ENCODE measurements around the gene PPIH. TPM values are rescaled to one million over a fixed set of nuclear protein-coding genes. Genes with fewer than 3 reads are reported as not detected.

The PPIH gene
- polyA plus RNA-seq, 1 experiment: 36.1 TPM

DNA sequence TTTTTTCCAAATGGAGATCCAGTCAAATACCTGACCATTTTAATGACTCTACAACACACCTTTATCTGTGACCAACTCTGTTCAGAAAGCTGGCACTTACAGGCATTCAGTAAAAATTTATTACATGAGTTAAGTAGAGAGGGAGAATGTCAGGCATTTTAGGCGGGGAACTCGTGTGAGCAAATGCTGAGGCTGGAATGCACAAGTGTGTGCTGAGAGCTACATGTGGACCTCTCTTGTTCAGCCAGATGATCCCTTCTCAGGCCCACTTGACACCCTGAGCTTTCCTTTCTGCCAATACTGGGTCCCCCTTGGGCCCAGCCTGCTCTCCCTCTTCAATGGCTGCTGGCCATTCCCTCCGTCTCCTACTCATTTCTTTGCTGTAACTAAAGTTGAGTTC, 11.7 kb downstream of the PPIH start:
- H3K27ac ChIP-seq (ENCODE audit: low read depth, low read length): no peak overlapping the region
- POLR2A ChIA-PET: interaction anchor here (0.6 to 1.0 kb wide), 2 partner anchors 12 to 302 kb away, joined by 3 read pairs; partner anchors contain the start of gene YBX1
- CTCF ChIA-PET: interaction anchor here (0.6 kb wide), 1 partner anchor 523 kb away, joined by 3 read pairs; no protein-coding TSS in a partner anchor
- H3K4me3 ChIP-seq (ENCODE audit: low read depth, low read length): no peak overlapping the region
- H3K27me3 ChIP-seq (ENCODE audit: control insufficient read depth, insufficient read depth, low read length): no peaks in the 10 kb centered on the region
- DNase-seq (ENCODE audit: low read depth, low spot score): no peak
- TF ChIP-seq, protein P1, sequence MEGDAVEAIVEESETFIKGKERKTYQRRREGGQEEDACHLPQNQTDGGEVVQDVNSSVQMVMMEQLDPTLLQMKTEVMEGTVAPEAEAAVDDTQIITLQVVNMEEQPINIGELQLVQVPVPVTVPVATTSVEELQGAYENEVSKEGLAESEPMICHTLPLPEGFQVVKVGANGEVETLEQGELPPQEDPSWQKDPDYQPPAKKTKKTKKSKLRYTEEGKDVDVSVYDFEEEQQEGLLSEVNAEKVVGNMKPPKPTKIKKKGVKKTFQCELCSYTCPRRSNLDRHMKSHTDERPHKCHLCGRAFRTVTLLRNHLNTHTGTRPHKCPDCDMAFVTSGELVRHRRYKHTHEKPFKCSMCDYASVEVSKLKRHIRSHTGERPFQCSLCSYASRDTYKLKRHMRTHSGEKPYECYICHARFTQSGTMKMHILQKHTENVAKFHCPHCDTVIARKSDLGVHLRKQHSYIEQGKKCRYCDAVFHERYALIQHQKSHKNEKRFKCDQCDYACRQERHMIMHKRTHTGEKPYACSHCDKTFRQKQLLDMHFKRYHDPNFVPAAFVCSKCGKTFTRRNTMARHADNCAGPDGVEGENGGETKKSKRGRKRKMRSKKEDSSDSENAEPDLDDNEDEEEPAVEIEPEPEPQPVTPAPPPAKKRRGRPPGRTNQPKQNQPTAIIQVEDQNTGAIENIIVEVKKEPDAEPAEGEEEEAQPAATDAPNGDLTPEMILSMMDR (IDR thresholded peaks at IDR 0.05; ENCODE audit: low read depth, low read length): no peak
- no peaks in the 10 kb centered on the region for H3K9me3 ChIP-seq (ENCODE audit: control insufficient read depth, insufficient read depth, low read length)

DNA sequence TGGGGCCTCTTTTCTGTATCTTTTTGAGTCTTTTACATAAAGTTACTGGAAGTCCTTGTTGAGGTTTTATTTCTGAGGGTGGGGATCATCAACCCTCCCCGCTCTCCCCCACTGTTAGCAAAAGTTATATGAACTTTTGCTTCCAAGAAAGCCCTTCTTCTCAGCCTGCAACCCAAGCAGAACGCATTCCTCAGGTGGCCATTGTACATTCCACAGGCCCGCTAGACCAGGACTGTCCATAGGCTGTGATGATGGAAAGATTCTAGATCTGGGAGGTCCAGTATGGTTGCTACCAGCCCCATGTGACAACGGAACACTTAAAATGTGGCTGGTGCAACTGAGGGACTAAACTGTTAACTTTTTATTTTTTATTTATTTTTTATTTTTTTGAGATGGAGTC, 12.2 kb downstream of the PPIH start:
- POLR2A ChIA-PET: interaction anchor here (0.6 kb wide), 1 partner anchor 301 kb away, joined by 3 read pairs; no protein-coding TSS in a partner anchor
- no peaks in the 10 kb centered on the region for H3K9me3 ChIP-seq (ENCODE audit: control insufficient read depth, insufficient read depth, low read length)
- H3K4me3 ChIP-seq (ENCODE audit: low read depth, low read length): no peak overlapping the region
- TF ChIP-seq, protein P1 (IDR thresholded peaks at IDR 0.05; ENCODE audit: low read depth, low read length): no peak
- no peak overlapping the region for H3K27ac ChIP-seq (ENCODE audit: low read depth, low read length)
- H3K27me3 ChIP-seq (ENCODE audit: control insufficient read depth, insufficient read depth, low read length): no peaks in the 10 kb centered on the region
- CTCF ChIA-PET: interaction anchor here (0.6 kb wide), 1 partner anchor 523 kb away, joined by 3 read pairs; no protein-coding TSS in a partner anchor
- no peak for DNase-seq (ENCODE audit: low read depth, low spot score)

DNA sequence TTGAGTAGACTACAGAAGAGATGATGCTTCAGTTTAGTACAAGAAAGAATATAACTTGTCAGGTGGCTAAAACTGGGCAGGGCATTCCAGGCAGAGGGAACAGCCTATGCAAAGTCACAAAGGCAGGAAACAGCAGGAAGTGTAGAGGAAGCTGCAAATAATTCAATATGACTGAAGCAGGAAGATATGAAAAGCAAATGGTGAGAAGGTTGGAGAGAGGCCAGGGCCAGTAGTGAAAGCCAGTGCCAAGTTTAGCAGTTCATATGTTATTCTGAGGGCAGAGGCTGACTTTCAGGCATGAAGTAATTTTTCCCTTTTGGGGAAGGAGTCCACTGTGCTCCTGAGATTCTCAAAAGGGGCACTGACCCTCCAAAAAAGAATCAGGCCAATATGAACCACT, 16.0 kb downstream of the PPIH start:
- Histone ChIP-seq H3K27me3 (ENCODE audit: control insufficient read depth, insufficient read depth, low read length) (no peaks in the 10 kb centered on the region), H3K27ac (ENCODE audit: low read depth, low read length) (no peak overlapping the region), H3K4me3 (ENCODE audit: low read depth, low read length) (no peak overlapping the region), H3K9me3 (ENCODE audit: control insufficient read depth, insufficient read depth, low read length) (no peaks in the 10 kb centered on the region)
- ChIA-PET CTCF (no interaction called here), POLR2A (no interaction called here)
- TF ChIP-seq, protein P1 (IDR thresholded peaks at IDR 0.05; ENCODE audit: low read depth, low read length): no peak
- DNase-seq (ENCODE audit: low read depth, low spot score): no peak

DNA sequence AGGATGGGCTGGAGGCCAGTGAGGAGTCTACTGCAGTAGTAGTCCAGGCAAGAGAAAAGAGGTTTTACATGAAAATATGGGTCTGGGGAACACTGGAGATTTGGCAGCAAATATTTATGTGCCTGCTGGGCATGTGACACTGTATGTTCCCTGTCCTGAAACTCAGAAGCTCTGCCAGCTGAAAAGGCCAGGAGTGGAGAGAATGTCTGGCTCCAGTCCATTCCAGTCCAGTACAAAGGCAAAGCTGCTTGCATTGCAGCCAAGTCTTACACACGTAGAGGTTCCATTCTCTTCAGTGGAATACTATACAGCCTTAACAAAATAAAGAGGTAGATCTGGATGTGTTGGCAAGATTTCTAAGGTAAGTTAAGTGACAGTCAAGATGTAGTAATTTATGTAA, 16.5 kb downstream of the PPIH start:
- Histone ChIP-seq H3K27me3 (ENCODE audit: control insufficient read depth, insufficient read depth, low read length) (no peaks in the 10 kb centered on the region), H3K4me3 (ENCODE audit: low read depth, low read length) (no peak overlapping the region), H3K9me3 (ENCODE audit: control insufficient read depth, insufficient read depth, low read length) (no peaks in the 10 kb centered on the region), H3K27ac (ENCODE audit: low read depth, low read length) (no peak overlapping the region)
- POLR2A ChIA-PET: no interaction called here
- no peak for DNase-seq (ENCODE audit: low read depth, low spot score)
- CTCF ChIA-PET: no interaction called here
- TF ChIP-seq, protein P1 (IDR thresholded peaks at IDR 0.05; ENCODE audit: low read depth, low read length): no peak

DNA sequence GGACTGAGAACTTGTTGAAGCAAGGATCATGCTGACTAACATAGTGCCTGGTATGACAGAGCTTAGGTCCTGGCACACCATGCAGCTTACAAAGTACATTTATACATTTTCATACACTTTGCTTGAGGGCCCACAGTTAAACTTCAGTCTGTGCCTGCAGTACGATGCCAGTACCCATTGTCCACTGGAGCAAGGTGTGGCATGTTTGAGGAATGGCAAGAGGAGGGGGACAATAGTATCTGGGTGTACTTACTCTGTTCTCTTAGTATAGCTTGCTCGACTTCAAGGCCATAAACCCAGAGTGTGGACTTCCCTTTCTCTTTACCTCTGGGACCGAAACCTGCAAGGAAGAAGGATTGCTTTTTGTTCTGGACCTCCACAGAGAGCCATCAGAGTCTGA, 17.2 kb downstream of the PPIH start:
- TF ChIP-seq, protein P1 (IDR thresholded peaks at IDR 0.05; ENCODE audit: low read depth, low read length): no peak
- H3K27me3 ChIP-seq (ENCODE audit: control insufficient read depth, insufficient read depth, low read length): no peaks in the 10 kb centered on the region
- H3K27ac ChIP-seq (ENCODE audit: low read depth, low read length): no peak overlapping the region
- ChIA-PET CTCF (no interaction called here), POLR2A (no interaction called here)
- no peak overlapping the region for H3K4me3 ChIP-seq (ENCODE audit: low read depth, low read length)
- H3K9me3 ChIP-seq (ENCODE audit: control insufficient read depth, insufficient read depth, low read length): no peaks in the 10 kb centered on the region
- DNase-seq (ENCODE audit: low read depth, low spot score): no peak
